Amniotic epithelial cell (primary cell): ENCODE results near the gene SLC26A6.

Experiments used
- DNase-seq: peaks from one replicate; pipeline ENCODE4 v3.0.0-alpha.2; 2010; ENCODE audit warnings: low read depth

Gene SLC26A6

GRCh38 chr3:48635222-48636021 lies at the start of gene SLC26A6:
Gene SLC26A6 (minus strand): TSS chr3:48635461. CDS start chr3:48635393, 68 bp downstream.
- peak; percentile 93 for DNase-seq

GRCh38 chr3:48684480-48685143 lies 49.4 kb upstream of the SLC26A6 start:
- DNase-seq = peak; percentile 37

GRCh38 chr3:48684054-48684349 lies 48.7 kb upstream of the SLC26A6 start:
- DNase-seq = no peak

GRCh38 chr3:48682786-48683185 lies 47.5 kb upstream of the SLC26A6 start:
- DNase-seq = no peak

GRCh38 chr3:48681974-48682610 lies 46.8 kb upstream of the SLC26A6 start:
- DNase-seq = no peak

GRCh38 chr3:48681541-48681880 lies 46.2 kb upstream of the SLC26A6 start:
- no peak for DNase-seq

GRCh38 chr3:48680811-48681540 lies 45.7 kb upstream of the SLC26A6 start:
- no peak for DNase-seq

GRCh38 chr3:48679411-48680391 lies 44.4 kb upstream of the SLC26A6 start:
- DNase-seq = no peak

- no peak for DNase-seq
These were observed 43.5 kb upstream of the SLC26A6 start for GRCh38 chr3:48678566-48679380.

- peak; percentile 73 for DNase-seq
These were observed 42.8 kb upstream of the SLC26A6 start for GRCh38 chr3:48678056-48678455.

GRCh38 chr3:48674505-48674904 lies 39.2 kb upstream of the SLC26A6 start:
- no peak for DNase-seq

GRCh38 chr3:48672522-48672921 lies 37.3 kb upstream of the SLC26A6 start:
- DNase-seq = no peak

GRCh38 chr3:48664929-48665328 lies 29.7 kb upstream of the SLC26A6 start:
- no peak for DNase-seq

- DNase-seq = no peak
These were observed 29.0 kb upstream of the SLC26A6 start for GRCh38 chr3:48664313-48664644.

- DNase-seq = peak; percentile 99
These were observed 28.4 kb upstream of the SLC26A6 start for GRCh38 chr3:48663489-48664312.

- peak; percentile 93 for DNase-seq
These were observed 27.7 kb upstream of the SLC26A6 start, which contains the start of gene CELSR3 for GRCh38 chr3:48662753-48663488. Gene CELSR3 (minus strand): TSS chr3:48662886. CDS start chr3:48662634, 252 bp downstream.

- DNase-seq = no peak
These were observed 27.0 kb upstream of the SLC26A6 start for GRCh38 chr3:48662145-48662752.

GRCh38 chr3:48661501-48662144 lies 26.4 kb upstream of the SLC26A6 start:
- peak; percentile 27 for DNase-seq
